C4-2B (cell line): Measurements from ENCODE around the gene FAM221B.

Experiments used
- ZFX ChIP-seq: fragments of 450-650 bp; IDR thresholded peaks from 2 replicates; pipeline ENCODE4 v1.6.1; 2017
- TF ChIP-seq, protein P1 (sequence below): fragments of 450-650 bp; conservative IDR thresholded peaks from 2 replicates; pipeline ENCODE4 v1.5.1; 2017; ENCODE audit warnings: mild to moderate bottlenecking

DNA sequence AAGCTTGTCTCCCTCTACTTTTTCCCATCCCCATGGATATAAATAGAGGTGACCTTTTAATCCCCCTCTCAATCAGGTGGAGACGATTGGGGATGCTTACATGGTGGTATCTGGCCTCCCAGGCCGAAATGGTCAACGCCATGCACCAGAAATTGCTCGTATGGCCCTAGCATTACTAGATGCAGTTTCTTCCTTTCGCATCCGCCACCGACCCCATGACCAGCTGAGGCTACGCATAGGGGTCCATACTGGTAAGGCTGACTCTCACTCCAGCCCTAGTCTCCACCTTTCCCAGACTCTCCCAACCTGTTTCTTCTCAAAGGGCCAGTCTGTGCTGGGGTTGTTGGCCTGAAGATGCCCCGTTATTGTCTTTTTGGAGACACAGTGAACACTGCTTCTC is 20.1 kb downstream of the FAM221B start:
- TF ChIP-seq, protein P1, sequence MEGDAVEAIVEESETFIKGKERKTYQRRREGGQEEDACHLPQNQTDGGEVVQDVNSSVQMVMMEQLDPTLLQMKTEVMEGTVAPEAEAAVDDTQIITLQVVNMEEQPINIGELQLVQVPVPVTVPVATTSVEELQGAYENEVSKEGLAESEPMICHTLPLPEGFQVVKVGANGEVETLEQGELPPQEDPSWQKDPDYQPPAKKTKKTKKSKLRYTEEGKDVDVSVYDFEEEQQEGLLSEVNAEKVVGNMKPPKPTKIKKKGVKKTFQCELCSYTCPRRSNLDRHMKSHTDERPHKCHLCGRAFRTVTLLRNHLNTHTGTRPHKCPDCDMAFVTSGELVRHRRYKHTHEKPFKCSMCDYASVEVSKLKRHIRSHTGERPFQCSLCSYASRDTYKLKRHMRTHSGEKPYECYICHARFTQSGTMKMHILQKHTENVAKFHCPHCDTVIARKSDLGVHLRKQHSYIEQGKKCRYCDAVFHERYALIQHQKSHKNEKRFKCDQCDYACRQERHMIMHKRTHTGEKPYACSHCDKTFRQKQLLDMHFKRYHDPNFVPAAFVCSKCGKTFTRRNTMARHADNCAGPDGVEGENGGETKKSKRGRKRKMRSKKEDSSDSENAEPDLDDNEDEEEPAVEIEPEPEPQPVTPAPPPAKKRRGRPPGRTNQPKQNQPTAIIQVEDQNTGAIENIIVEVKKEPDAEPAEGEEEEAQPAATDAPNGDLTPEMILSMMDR = no peak
- no peak for TF ChIP-seq ZFX
